Tibial nerve (tissue), 3 donors: ENCODE results near the gene LRRC56.
"Not testable (repeated sequence)": the region's sequence is repeated elsewhere in the genome, so short reads cannot be mapped to it uniquely, and the experiment has no call there.

Experiments
- POLR2A ChIP-seq, 2 donors: fragments of 450-650 bp; IDR thresholded peaks; one replicate each; pipeline ENCODE4 v1.6.1; 2017; ENCODE audit warnings: antibody characterized with exemption in 2 of 2, mild to moderate bottlenecking in 2 of 2, moderate library complexity in 2 of 2
- TF ChIP-seq, protein P1 (sequence below), 5 experiments: fragments of 200-600 bp in 3 of 5; fragments of 450-650 bp in 2 of 5; sonication (generic) in 3 of 5; IDR thresholded peaks; one replicate each; pipeline ENCODE4 v1.5.1; 2016 to 2019; ENCODE audit warnings: antibody characterized with exemption in 5 of 5, mild to moderate bottlenecking in 3 of 5, moderate library complexity in 2 of 5

DNA sequence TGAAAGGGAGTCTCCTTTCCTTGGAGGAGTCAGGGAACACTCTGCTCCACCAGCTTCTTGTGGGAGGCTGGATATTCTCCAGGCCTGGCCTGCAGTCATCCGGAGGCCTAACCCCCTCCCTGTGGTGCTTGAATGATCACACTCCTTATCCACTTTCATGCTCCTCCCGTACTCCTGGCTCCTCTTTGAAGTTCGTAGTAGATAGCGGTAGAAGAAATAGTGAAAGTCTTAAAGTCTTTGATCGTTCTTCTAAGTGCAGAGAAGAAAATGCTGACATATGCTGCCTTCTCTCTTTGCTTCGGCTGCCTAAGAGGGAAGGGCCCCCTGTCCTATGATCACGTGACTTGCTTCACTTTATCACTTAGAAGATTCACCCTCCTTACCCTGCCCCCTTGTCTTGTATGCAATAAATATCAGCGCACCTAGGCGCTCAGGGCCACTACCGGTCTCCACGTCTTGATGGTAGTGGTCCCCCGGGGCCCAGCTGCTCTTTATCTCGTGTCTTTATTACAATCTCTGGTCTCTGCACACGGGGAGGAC lies 36.8 kb downstream of the LRRC56 start:
- TF ChIP-seq, protein P1, sequence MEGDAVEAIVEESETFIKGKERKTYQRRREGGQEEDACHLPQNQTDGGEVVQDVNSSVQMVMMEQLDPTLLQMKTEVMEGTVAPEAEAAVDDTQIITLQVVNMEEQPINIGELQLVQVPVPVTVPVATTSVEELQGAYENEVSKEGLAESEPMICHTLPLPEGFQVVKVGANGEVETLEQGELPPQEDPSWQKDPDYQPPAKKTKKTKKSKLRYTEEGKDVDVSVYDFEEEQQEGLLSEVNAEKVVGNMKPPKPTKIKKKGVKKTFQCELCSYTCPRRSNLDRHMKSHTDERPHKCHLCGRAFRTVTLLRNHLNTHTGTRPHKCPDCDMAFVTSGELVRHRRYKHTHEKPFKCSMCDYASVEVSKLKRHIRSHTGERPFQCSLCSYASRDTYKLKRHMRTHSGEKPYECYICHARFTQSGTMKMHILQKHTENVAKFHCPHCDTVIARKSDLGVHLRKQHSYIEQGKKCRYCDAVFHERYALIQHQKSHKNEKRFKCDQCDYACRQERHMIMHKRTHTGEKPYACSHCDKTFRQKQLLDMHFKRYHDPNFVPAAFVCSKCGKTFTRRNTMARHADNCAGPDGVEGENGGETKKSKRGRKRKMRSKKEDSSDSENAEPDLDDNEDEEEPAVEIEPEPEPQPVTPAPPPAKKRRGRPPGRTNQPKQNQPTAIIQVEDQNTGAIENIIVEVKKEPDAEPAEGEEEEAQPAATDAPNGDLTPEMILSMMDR (IDR thresholded peaks at IDR 0.05), result not testable (repeated sequence)
- not testable (repeated sequence) for TF ChIP-seq POLR2A (IDR thresholded peaks at IDR 0.05)
